ENCODE data around the gene FRMD8. TPM values are rescaled to one million over a fixed set of nuclear protein-coding genes. Genes with fewer than 3 reads are reported as not detected.

FRMD8 gene
- total RNA-seq, 4 donors from 2014 or later: 96.5 to 226 (median 128) TPM

GRCh38 chr11:65396769-65397745 is 10.6 kb downstream of the FRMD8 start:
- no peak for TF ChIP-seq EP300 (IDR thresholded peaks at IDR 0.05)
- no peak for TF ChIP-seq POLR2A (IDR thresholded peaks at IDR 0.05)
- TF ChIP-seq, protein P1, sequence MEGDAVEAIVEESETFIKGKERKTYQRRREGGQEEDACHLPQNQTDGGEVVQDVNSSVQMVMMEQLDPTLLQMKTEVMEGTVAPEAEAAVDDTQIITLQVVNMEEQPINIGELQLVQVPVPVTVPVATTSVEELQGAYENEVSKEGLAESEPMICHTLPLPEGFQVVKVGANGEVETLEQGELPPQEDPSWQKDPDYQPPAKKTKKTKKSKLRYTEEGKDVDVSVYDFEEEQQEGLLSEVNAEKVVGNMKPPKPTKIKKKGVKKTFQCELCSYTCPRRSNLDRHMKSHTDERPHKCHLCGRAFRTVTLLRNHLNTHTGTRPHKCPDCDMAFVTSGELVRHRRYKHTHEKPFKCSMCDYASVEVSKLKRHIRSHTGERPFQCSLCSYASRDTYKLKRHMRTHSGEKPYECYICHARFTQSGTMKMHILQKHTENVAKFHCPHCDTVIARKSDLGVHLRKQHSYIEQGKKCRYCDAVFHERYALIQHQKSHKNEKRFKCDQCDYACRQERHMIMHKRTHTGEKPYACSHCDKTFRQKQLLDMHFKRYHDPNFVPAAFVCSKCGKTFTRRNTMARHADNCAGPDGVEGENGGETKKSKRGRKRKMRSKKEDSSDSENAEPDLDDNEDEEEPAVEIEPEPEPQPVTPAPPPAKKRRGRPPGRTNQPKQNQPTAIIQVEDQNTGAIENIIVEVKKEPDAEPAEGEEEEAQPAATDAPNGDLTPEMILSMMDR (IDR thresholded peaks at IDR 0.05): no peak
- no peak for DNase-seq (ENCODE audit: low spot score in 2 of 2)
- Histone ChIP-seq H3K36me3 (peaks cover 0 to 100% (median 35%) of the 10 kb centered on the region in 3 donors), H3K27ac (peak overlapping the region in 1 of 4 donors; percentile 42), H3K4me3 (no peak overlapping the region), H3K27me3 (no peaks in the 10 kb centered on the region), H3K4me1 (peaks cover 0 to 24% (median 15%) of the 10 kb centered on the region in 4 donors), H3K9me3 (no peaks in the 10 kb centered on the region)
- 92% methylated on average over 33 to 38 of the region's 38 CpGs for WGBS, 2 donors

- peaks cover 0 to 10% (median 4%) of the 10 kb centered on the region in 4 donors for H3K4me1 ChIP-seq
- no peak for TF ChIP-seq POLR2A (IDR thresholded peaks at IDR 0.05)
- H3K36me3 ChIP-seq: peaks cover 0 to 100% (median 35%) of the 10 kb centered on the region in 3 donors
- no peak overlapping the region for H3K4me3 ChIP-seq
- no peaks in the 10 kb centered on the region for H3K9me3 ChIP-seq
- peak overlapping the region in 2 of 4 donors; percentile 7 to 16 for H3K27ac ChIP-seq
- no peak for DNase-seq (ENCODE audit: low spot score in 2 of 2)
- no peaks in the 10 kb centered on the region for H3K27me3 ChIP-seq
- 76 to 79% methylated on average over 16 of the region's 16 CpGs for WGBS, 2 donors
Measured at GRCh38 chr11:65398362-65398910, 12.0 kb downstream of the FRMD8 start.

DNA sequence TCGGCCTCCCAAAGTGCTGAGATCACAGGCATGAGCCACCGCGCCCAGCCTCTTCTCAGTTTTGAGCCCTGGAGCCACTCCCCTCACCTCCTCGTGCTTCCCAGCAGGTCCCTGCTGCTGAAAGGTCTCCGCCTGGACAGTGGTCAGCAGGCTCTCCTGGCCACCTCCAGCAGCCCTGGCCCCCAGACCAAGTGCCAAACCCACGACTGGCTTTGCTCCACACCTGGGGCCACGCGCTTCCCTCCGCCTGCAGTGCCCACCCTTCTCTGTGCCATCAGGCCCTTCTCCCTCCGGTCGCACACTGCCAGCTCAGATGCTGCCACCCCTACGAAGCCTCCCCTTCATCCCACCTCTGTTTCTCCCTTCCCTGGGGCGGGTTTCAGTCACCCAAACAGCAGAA is 12.8 kb downstream of the FRMD8 start:
- H3K36me3 ChIP-seq: peaks cover 0 to 100% (median 27%) of the 10 kb centered on the region in 3 donors
- H3K9me3 ChIP-seq: no peaks in the 10 kb centered on the region
- peak overlapping the region in 1 of 4 donors; percentile 58 for H3K27ac ChIP-seq
- DNase-seq (ENCODE audit: low spot score in 2 of 2): no peak
- TF ChIP-seq EP300 (IDR thresholded peaks at IDR 0.05): no peak
- TF ChIP-seq, protein P1 (IDR thresholded peaks at IDR 0.05): no peak
- TF ChIP-seq POLR2A (IDR thresholded peaks at IDR 0.05): no peak
- H3K27me3 ChIP-seq: no peaks in the 10 kb centered on the region
- WGBS, 2 donors: 91 to 93% methylated on average over 13 of the region's 13 CpGs
- H3K4me1 ChIP-seq: peaks cover 0 to 9% (median 3%) of the 10 kb centered on the region in 4 donors
- no peak overlapping the region for H3K4me3 ChIP-seq

DNA sequence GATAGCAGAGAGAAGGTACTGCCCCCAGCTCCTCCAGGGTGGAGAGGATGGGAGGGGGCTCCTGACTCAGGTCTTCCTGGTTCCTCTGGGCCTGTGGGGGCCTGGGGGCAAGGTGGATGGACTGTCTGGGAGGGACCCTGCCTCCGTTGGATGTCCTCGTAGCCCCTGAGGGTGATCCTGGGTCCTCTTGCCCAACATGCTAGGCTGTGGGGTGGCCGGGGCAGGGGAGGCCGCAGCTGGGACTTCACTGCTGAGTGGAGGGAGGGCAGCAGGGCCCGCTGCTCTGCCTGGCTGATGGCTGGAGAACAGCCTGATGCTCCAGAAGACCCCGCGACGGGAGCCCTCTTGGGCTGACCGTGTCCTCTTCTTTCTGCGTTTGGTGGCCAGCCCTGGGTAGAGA is 13.4 kb downstream of the FRMD8 start:
- TF ChIP-seq EP300 (IDR thresholded peaks at IDR 0.05): no peak
- no peak for TF ChIP-seq POLR2A (IDR thresholded peaks at IDR 0.05)
- TF ChIP-seq, protein P1 (IDR thresholded peaks at IDR 0.05): no peak
- Histone ChIP-seq H3K4me3 (no peak overlapping the region), H3K9me3 (no peaks in the 10 kb centered on the region), H3K4me1 (peaks cover 0 to 13% (median 3%) of the 10 kb centered on the region in 4 donors), H3K27me3 (no peaks in the 10 kb centered on the region), H3K27ac (peak overlapping the region in 1 of 4 donors; percentile 58), H3K36me3 (peaks cover 0 to 100% (median 26%) of the 10 kb centered on the region in 3 donors)
- no peak for DNase-seq (ENCODE audit: low spot score in 2 of 2)
- WGBS, 2 donors: 84 to 92% methylated on average over 4 to 9 of the region's 10 CpGs

GRCh38 chr11:65400307-65401072 is 14.1 kb downstream of the FRMD8 start:
- Histone ChIP-seq H3K9me3 (no peaks in the 10 kb centered on the region), H3K36me3 (peaks cover 0 to 100% (median 29%) of the 10 kb centered on the region in 3 donors)
- 81% methylated on average over 12 to 13 of the region's 17 CpGs for WGBS, 2 donors

More at GRCh38 chr11:65400307-65401072, 14.1 kb downstream of the FRMD8 start:
- Histone ChIP-seq H3K4me1 (peaks cover 0 to 13% (median 3%) of the 10 kb centered on the region in 4 donors), H3K27ac (peak overlapping the region in 2 of 4 donors; percentile 58 to 67), H3K4me3 (no peak overlapping the region), H3K27me3 (no peaks in the 10 kb centered on the region)
- TF ChIP-seq POLR2A (IDR thresholded peaks at IDR 0.05) (no peak), EP300 (IDR thresholded peaks at IDR 0.05) (no peak)
- TF ChIP-seq, protein P1 (IDR thresholded peaks at IDR 0.05): no peak
- no peak for DNase-seq (ENCODE audit: low spot score in 2 of 2)
